Vagina (tissue), 2 donors: Measurements from ENCODE around the gene SLC5A6.

Experiments used
- POLR2A ChIP-seq, 2 donors: fragments of 450-650 bp; IDR thresholded peaks; one replicate each; pipeline ENCODE4 v1.6.1; 2017; ENCODE audit warnings: antibody characterized with exemption in 2 of 2, mild to moderate bottlenecking in 2 of 2, moderate library complexity in 2 of 2
- POLR2AphosphoS5 ChIP-seq, 2 donors: sonication (generic); formaldehyde crosslinking; IDR thresholded peaks; one replicate each; pipeline ENCODE4 v1.9.0; 2017; ENCODE audit warnings: antibody characterized with exemption in 2 of 2, mild to moderate bottlenecking in 2 of 2, low read depth in 1 of 2; ENCODE audit not compliant: insufficient read depth in 1 of 2

- TF ChIP-seq POLR2A (IDR thresholded peaks at IDR 0.05) (no peak), POLR2AphosphoS5 (IDR thresholded peaks at IDR 0.05; ENCODE audit: insufficient read depth in 1 of 2, low read depth in 1 of 2) (no peak)
Measured at GRCh38 chr2:27245116-27245515, 33.0 kb upstream of the SLC5A6 start.
